ENCODE data around the gene MGLL.
A peak's percentile ranks its signal among the peaks of the same experiment; 100 is the strongest.
"Not testable (repeated sequence)": the region's sequence is repeated elsewhere in the genome, so short reads cannot be mapped to it uniquely, and the experiment has no call there.

The MGLL gene

GRCh38 chr3:127706312-127706711, 116.0 kb downstream of the MGLL start:
- Histone ChIP-seq H3K79me2 (ENCODE audit: control insufficient read depth, insufficient read depth, low read length, unreplicated experiment) (no peaks in the 10 kb centered on the region), H2AFZ (ENCODE audit: low read length, unreplicated experiment) (no peak overlapping the region), H3K27me3 (ENCODE audit: insufficient read depth, low read length) (no peaks in the 10 kb centered on the region)

DNA sequence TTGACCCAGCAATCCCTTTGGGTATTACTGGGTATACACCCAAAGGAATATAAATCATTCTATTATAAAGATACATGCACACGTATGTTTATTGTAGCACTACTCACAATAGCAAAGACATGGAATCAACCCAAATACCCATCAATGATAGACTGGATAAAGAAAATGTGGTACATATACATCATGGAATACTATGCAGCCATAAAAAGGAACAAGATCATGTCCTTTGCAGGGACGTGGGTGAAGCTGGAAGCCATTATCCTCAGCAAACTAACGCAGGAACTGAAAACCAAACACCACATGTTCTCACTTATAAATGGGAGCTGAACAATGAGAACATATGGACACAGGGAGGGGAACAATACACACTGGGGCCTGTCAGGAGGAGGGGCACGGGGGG, 117.5 kb downstream of the MGLL start:
- H3K27me3 ChIP-seq (ENCODE audit: insufficient read depth, low read length); H3K4me1 ChIP-seq (ENCODE audit: control insufficient read depth, insufficient read depth, low read length, unreplicated experiment); H2AFZ ChIP-seq (ENCODE audit: low read length, unreplicated experiment); H3K4me3 ChIP-seq (ENCODE audit: low read depth, low read length); H3K79me2 ChIP-seq (ENCODE audit: control insufficient read depth, insufficient read depth, low read length, unreplicated experiment); H3K27ac ChIP-seq (ENCODE audit: low read depth, low read length): not testable (repeated sequence)
- peaks cover 10% of the 10 kb centered on the region; the same call in 1 of the 2 replicates for H3K36me3 ChIP-seq (ENCODE audit: insufficient read depth, low read length)

More at GRCh38 chr3:127706312-127706711, 116.0 kb downstream of the MGLL start:
- H3K4me3 ChIP-seq (ENCODE audit: low read depth, low read length) = no peak overlapping the region
- H3K36me3 ChIP-seq (ENCODE audit: insufficient read depth, low read length) = peaks cover 10% of the 10 kb centered on the region; the same call in 1 of the 2 replicates
- no peak overlapping the region for H3K27ac ChIP-seq (ENCODE audit: low read depth, low read length)
- peaks cover 3% of the 10 kb centered on the region for H3K4me1 ChIP-seq (ENCODE audit: control insufficient read depth, insufficient read depth, low read length, unreplicated experiment)

- H2AFZ ChIP-seq (ENCODE audit: low read length, unreplicated experiment) = no peak overlapping the region
- no peak overlapping the region for H3K27ac ChIP-seq (ENCODE audit: low read depth, low read length)
- no peak overlapping the region for H3K4me3 ChIP-seq (ENCODE audit: low read depth, low read length)
- H3K36me3 ChIP-seq (ENCODE audit: insufficient read depth, low read length) = peaks cover 10% of the 10 kb centered on the region; the same call in 1 of the 2 replicates
- no peaks in the 10 kb centered on the region for H3K27me3 ChIP-seq (ENCODE audit: insufficient read depth, low read length)
- H3K4me1 ChIP-seq (ENCODE audit: control insufficient read depth, insufficient read depth, low read length, unreplicated experiment) = peaks cover 28% of the 10 kb centered on the region
- H3K79me2 ChIP-seq (ENCODE audit: control insufficient read depth, insufficient read depth, low read length, unreplicated experiment) = no peaks in the 10 kb centered on the region
Observed at GRCh38 chr3:127702151-127702578, 120.2 kb downstream of the MGLL start.

GRCh38 chr3:127701280-127701911, 120.9 kb downstream of the MGLL start:
- Histone ChIP-seq H2AFZ (ENCODE audit: low read length, unreplicated experiment) (no peak overlapping the region), H3K4me1 (ENCODE audit: control insufficient read depth, insufficient read depth, low read length, unreplicated experiment) (peaks cover 36% of the 10 kb centered on the region), H3K27ac (ENCODE audit: low read depth, low read length) (no peak overlapping the region), H3K79me2 (ENCODE audit: control insufficient read depth, insufficient read depth, low read length, unreplicated experiment) (no peaks in the 10 kb centered on the region), H3K4me3 (ENCODE audit: low read depth, low read length) (no peak overlapping the region), H3K36me3 (ENCODE audit: insufficient read depth, low read length) (peaks cover 10% of the 10 kb centered on the region; the same call in 1 of the 2 replicates), H3K27me3 (ENCODE audit: insufficient read depth, low read length) (no peaks in the 10 kb centered on the region)

- Histone ChIP-seq H3K27me3 (ENCODE audit: insufficient read depth, low read length) (no peaks in the 10 kb centered on the region), H3K36me3 (ENCODE audit: insufficient read depth, low read length) (peaks cover 10% of the 10 kb centered on the region; the same call in 1 of the 2 replicates), H3K4me1 (ENCODE audit: control insufficient read depth, insufficient read depth, low read length, unreplicated experiment) (peaks cover 37% of the 10 kb centered on the region), H3K79me2 (ENCODE audit: control insufficient read depth, insufficient read depth, low read length, unreplicated experiment) (no peaks in the 10 kb centered on the region), H2AFZ (ENCODE audit: low read length, unreplicated experiment) (no peak overlapping the region), H3K4me3 (ENCODE audit: low read depth, low read length) (no peak overlapping the region), H3K27ac (ENCODE audit: low read depth, low read length) (no peak overlapping the region)
Observed at GRCh38 chr3:127700406-127700805, 121.9 kb downstream of the MGLL start.

- no peak overlapping the region for H2AFZ ChIP-seq (ENCODE audit: low read length, unreplicated experiment)
- H3K4me3 ChIP-seq (ENCODE audit: low read depth, low read length) = no peak overlapping the region
- peaks cover 37% of the 10 kb centered on the region for H3K4me1 ChIP-seq (ENCODE audit: control insufficient read depth, insufficient read depth, low read length, unreplicated experiment)
- H3K36me3 ChIP-seq (ENCODE audit: insufficient read depth, low read length) = 0 out of 2 replicates have a peak, but pooled peaks cover 8% of the 10 kb centered on the region
- H3K27me3 ChIP-seq (ENCODE audit: insufficient read depth, low read length) = no peaks in the 10 kb centered on the region
- no peaks in the 10 kb centered on the region for H3K79me2 ChIP-seq (ENCODE audit: control insufficient read depth, insufficient read depth, low read length, unreplicated experiment)
- no peak overlapping the region for H3K27ac ChIP-seq (ENCODE audit: low read depth, low read length)
Observed at GRCh38 chr3:127699416-127700300, 122.7 kb downstream of the MGLL start.

GRCh38 chr3:127698691-127699415, 123.5 kb downstream of the MGLL start:
- Histone ChIP-seq H3K4me3 (ENCODE audit: low read depth, low read length) (no peak overlapping the region), H3K4me1 (ENCODE audit: control insufficient read depth, insufficient read depth, low read length, unreplicated experiment) (peaks cover 37% of the 10 kb centered on the region), H3K79me2 (ENCODE audit: control insufficient read depth, insufficient read depth, low read length, unreplicated experiment) (no peaks in the 10 kb centered on the region), H2AFZ (ENCODE audit: low read length, unreplicated experiment) (no peak overlapping the region), H3K27me3 (ENCODE audit: insufficient read depth, low read length) (no peaks in the 10 kb centered on the region), H3K27ac (ENCODE audit: low read depth, low read length) (peak overlapping the region; percentile 68), H3K36me3 (ENCODE audit: insufficient read depth, low read length) (0 out of 2 replicates have a peak, but pooled peaks cover 8% of the 10 kb centered on the region)

DNA sequence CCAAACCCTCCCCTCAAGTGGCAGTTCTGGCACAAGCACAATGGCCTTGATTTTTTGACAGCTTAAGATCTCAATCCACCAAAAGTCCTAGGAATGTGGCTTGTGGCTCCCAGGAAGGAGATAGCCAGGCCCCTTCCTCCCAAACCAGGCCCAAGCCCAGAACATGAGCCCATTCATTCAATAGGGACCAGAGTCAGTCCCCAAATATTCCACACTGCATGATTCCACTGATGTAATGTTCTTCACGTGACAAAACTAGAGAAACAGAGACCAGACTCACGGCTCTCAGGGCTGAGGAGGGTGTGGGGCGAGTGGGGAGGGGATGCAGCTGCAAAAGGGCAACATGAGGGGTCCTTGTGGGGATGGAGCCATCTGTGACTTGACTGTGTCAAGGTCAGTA, 124.0 kb downstream of the MGLL start:
- H3K4me3 ChIP-seq (ENCODE audit: low read depth, low read length) = peak overlapping the region; percentile 47; the same call in 1 of the 2 replicates
- no peaks in the 10 kb centered on the region for H3K79me2 ChIP-seq (ENCODE audit: control insufficient read depth, insufficient read depth, low read length, unreplicated experiment)
- 0 out of 2 replicates have a peak, but pooled peaks cover 2% of the 10 kb centered on the region for H3K36me3 ChIP-seq (ENCODE audit: insufficient read depth, low read length)
- peaks cover 37% of the 10 kb centered on the region for H3K4me1 ChIP-seq (ENCODE audit: control insufficient read depth, insufficient read depth, low read length, unreplicated experiment)
- H3K27me3 ChIP-seq (ENCODE audit: insufficient read depth, low read length) = no peaks in the 10 kb centered on the region
- peak overlapping the region; percentile 68 for H3K27ac ChIP-seq (ENCODE audit: low read depth, low read length)
- H2AFZ ChIP-seq (ENCODE audit: low read length, unreplicated experiment) = no peak overlapping the region

- peak overlapping the region; percentile 68 for H3K27ac ChIP-seq (ENCODE audit: low read depth, low read length)
Observed at GRCh38 chr3:127697551-127698240, 124.6 kb downstream of the MGLL start.

More at GRCh38 chr3:127697551-127698240, 124.6 kb downstream of the MGLL start:
- Histone ChIP-seq H3K4me3 (ENCODE audit: low read depth, low read length) (peak overlapping the region; percentile 47), H3K36me3 (ENCODE audit: insufficient read depth, low read length) (no peaks in the 10 kb centered on the region), H3K27me3 (ENCODE audit: insufficient read depth, low read length) (no peaks in the 10 kb centered on the region), H3K4me1 (ENCODE audit: control insufficient read depth, insufficient read depth, low read length, unreplicated experiment) (peaks cover 37% of the 10 kb centered on the region), H2AFZ (ENCODE audit: low read length, unreplicated experiment) (peak overlapping the region; percentile 58), H3K79me2 (ENCODE audit: control insufficient read depth, insufficient read depth, low read length, unreplicated experiment) (no peaks in the 10 kb centered on the region)

Data from ACC112 (cell line).